HepG2 (cell line): ENCODE measurements around the gene CCR2.

Experiments used
- E2F5 ChIP-seq: sonication (generic); formaldehyde crosslinking; conservative IDR thresholded peaks from 2 replicates; pipeline ENCODE4 v1.4.0; 2020; ENCODE audit warnings: missing genetic modification reagents
- FOSL2 ChIP-seq: sonication (generic); formaldehyde crosslinking; IDR thresholded peaks from 2 replicates; pipeline ENCODE4 v1.4.0; 2020; ENCODE audit warnings: missing genetic modification reagents
- MAZ ChIP-seq, 2 experiments: sonication (generic) in 1 of 2; formaldehyde crosslinking in 1 of 2; IDR thresholded peaks; 2 replicates each; pipeline versions ENCODE4 v1.5.0 to v1.6.1; 2012 to 2020; ENCODE audit warnings: low read depth in 2 of 2, mild to moderate bottlenecking in 2 of 2, borderline replicate concordance in 1 of 2, improper control_type of control experiment in 1 of 2, low read length in 1 of 2, missing genetic modification reagents in 1 of 2, moderate library complexity in 1 of 2
- MTF1 ChIP-seq: sonication (generic); formaldehyde crosslinking; IDR thresholded peaks from 2 replicates; pipeline ENCODE4 v1.5.0; 2020; ENCODE audit warnings: missing genetic modification reagents
- NBN ChIP-seq: fragments of 450-650 bp; conservative IDR thresholded peaks from 2 replicates; pipeline ENCODE4 v1.6.1; 2017
- PBX3 ChIP-seq: sonication (generic); formaldehyde crosslinking; IDR thresholded peaks from 2 replicates; pipeline ENCODE4 v1.8.1; 2023; ENCODE audit warnings: missing genetic modification reagents, inconsistent platforms, borderline replicate concordance
- RBAK ChIP-seq: sonication (generic); formaldehyde crosslinking; IDR thresholded peaks from 2 replicates; pipeline ENCODE4 v1.5.1; 2020; ENCODE audit warnings: mild to moderate bottlenecking, missing genetic modification reagents
- ZNF24 ChIP-seq: fragments of 450-650 bp; IDR thresholded peaks from 2 replicates; pipeline ENCODE4 v1.6.1; 2017; ENCODE audit warnings: antibody characterized with exemption, mild to moderate bottlenecking
- ZNF292 ChIP-seq: sonication (generic); formaldehyde crosslinking; IDR thresholded peaks from 2 replicates; pipeline ENCODE4 v1.8.1; 2022; ENCODE audit warnings: mild to moderate bottlenecking, low read depth, missing genetic modification reagents, borderline replicate concordance
- ZNF589 ChIP-seq: sonication (generic); formaldehyde crosslinking; conservative IDR thresholded peaks from 2 replicates; pipeline ENCODE4 v1.8.0; 2022; ENCODE audit warnings: mild to moderate bottlenecking, moderate library complexity, missing genetic modification reagents
- TF ChIP-seq, protein P1 (sequence below): sonication (generic); formaldehyde crosslinking; IDR thresholded peaks from 2 replicates; pipeline ENCODE4 v1.5.0; 2020; ENCODE audit warnings: mild to moderate bottlenecking, missing genetic modification reagents, moderate library complexity
- TF ChIP-seq, protein P2 (sequence below), 2 experiments: IDR thresholded peaks; 2 replicates each; pipeline ENCODE4 v1.6.1; 2011 to 2012; ENCODE audit warnings: low read length in 2 of 2, borderline replicate concordance in 1 of 2, low read depth in 1 of 2, mild to moderate bottlenecking in 1 of 2, moderate library complexity in 1 of 2

- no peak for TF ChIP-seq E2F5 (CRISPR knock-in tag)
- no peak for TF ChIP-seq FOSL2
- no peak for TF ChIP-seq MTF1
- TF ChIP-seq RBAK (CRISPR knock-in tag) = no peak
- TF ChIP-seq, protein P1, sequence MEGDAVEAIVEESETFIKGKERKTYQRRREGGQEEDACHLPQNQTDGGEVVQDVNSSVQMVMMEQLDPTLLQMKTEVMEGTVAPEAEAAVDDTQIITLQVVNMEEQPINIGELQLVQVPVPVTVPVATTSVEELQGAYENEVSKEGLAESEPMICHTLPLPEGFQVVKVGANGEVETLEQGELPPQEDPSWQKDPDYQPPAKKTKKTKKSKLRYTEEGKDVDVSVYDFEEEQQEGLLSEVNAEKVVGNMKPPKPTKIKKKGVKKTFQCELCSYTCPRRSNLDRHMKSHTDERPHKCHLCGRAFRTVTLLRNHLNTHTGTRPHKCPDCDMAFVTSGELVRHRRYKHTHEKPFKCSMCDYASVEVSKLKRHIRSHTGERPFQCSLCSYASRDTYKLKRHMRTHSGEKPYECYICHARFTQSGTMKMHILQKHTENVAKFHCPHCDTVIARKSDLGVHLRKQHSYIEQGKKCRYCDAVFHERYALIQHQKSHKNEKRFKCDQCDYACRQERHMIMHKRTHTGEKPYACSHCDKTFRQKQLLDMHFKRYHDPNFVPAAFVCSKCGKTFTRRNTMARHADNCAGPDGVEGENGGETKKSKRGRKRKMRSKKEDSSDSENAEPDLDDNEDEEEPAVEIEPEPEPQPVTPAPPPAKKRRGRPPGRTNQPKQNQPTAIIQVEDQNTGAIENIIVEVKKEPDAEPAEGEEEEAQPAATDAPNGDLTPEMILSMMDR (CRISPR knock-in tag) = no peak
- TF ChIP-seq MAZ (IDR thresholded peaks at IDR 0.05; ENCODE audit: borderline replicate concordance, low read depth, low read length) = no peak
- TF ChIP-seq MAZ (CRISPR knock-in tag; IDR thresholded peaks at IDR 0.05; ENCODE audit: low read depth) = no peak
- no peak for TF ChIP-seq PBX3 (CRISPR knock-in tag)
- no peak for TF ChIP-seq ZNF24
- TF ChIP-seq NBN = no peak
- TF ChIP-seq ZNF589 = no peak
- TF ChIP-seq ZNF292 (CRISPR knock-in tag) = no peak
- TF ChIP-seq, protein P2, sequence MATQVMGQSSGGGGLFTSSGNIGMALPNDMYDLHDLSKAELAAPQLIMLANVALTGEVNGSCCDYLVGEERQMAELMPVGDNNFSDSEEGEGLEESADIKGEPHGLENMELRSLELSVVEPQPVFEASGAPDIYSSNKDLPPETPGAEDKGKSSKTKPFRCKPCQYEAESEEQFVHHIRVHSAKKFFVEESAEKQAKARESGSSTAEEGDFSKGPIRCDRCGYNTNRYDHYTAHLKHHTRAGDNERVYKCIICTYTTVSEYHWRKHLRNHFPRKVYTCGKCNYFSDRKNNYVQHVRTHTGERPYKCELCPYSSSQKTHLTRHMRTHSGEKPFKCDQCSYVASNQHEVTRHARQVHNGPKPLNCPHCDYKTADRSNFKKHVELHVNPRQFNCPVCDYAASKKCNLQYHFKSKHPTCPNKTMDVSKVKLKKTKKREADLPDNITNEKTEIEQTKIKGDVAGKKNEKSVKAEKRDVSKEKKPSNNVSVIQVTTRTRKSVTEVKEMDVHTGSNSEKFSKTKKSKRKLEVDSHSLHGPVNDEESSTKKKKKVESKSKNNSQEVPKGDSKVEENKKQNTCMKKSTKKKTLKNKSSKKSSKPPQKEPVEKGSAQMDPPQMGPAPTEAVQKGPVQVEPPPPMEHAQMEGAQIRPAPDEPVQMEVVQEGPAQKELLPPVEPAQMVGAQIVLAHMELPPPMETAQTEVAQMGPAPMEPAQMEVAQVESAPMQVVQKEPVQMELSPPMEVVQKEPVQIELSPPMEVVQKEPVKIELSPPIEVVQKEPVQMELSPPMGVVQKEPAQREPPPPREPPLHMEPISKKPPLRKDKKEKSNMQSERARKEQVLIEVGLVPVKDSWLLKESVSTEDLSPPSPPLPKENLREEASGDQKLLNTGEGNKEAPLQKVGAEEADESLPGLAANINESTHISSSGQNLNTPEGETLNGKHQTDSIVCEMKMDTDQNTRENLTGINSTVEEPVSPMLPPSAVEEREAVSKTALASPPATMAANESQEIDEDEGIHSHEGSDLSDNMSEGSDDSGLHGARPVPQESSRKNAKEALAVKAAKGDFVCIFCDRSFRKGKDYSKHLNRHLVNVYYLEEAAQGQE (IDR thresholded peaks at IDR 0.05; ENCODE audit: borderline replicate concordance in 1 of 2, low read depth in 1 of 2, low read length in 2 of 2) = no peak
These were observed 4.2 kb upstream of the CCR2 start for GRCh38 chr3:46349484-46350261.
